GM12878 (cell line): ENCODE data around the gene C11orf16. TPM values are rescaled to one million over a fixed set of nuclear protein-coding genes. Genes with fewer than 3 reads are reported as not detected.

Source experiments
- ATAC-seq: fragments of 200-7000 bp; cut with Tn5 transposase; 3 replicates; pipeline ENCODE4 v1.9.1; 2020; ENCODE audit warnings: mild to moderate bottlenecking, moderate library complexity
- BruUV-seq: library from RNA; stranded (reverse); fragments of 400-500 nt; replicated peaks from 2 replicates; lab custom pipeline; 2021; lab: Mats Ljungman, UMichigan
- CTCF ChIA-PET: fragments of 300-600 bp; sonication (Branson Sonifier 250); formaldehyde crosslinking; extraction: SDS; loops from one replicate; lab custom pipeline; 2021; ENCODE audit warnings: inconsistent platforms; lab: Yijun Ruan, JAX
- POLR2A ChIA-PET: fragments of 350-600 bp; formaldehyde crosslinking; extraction: SDS; loops from one replicate; lab custom pipeline; 2021; ENCODE audit warnings: inconsistent platforms; lab: Charles Lee
- RAD21 ChIA-PET: fragments of 300-600 bp; sonication (Branson Sonifier 250); formaldehyde crosslinking; loops from one replicate; lab custom pipeline; 2023; ENCODE audit warnings: antibody characterized with exemption; ENCODE audit not compliant: unreplicated experiment; lab: Charles Lee
- SMC1A ChIA-PET: fragments of 300-600 bp; sonication (Branson Sonifier 250); formaldehyde crosslinking; loops from one replicate; lab custom pipeline; 2023; ENCODE audit not compliant: unreplicated experiment, uncharacterized antibody; lab: Charles Lee
- DNase-seq: peaks from one replicate; pipeline ENCODE4 v3.0.0-alpha.2; 2011; ENCODE audit warnings: low read depth, low spot score
- FAIRE-seq: peaks from 3 replicates; lab custom pipeline; 2011; peaks lifted over from hg19 to GRCh38; lab: Jason Lieb, UNC
- H2AFZ ChIP-seq: 2 replicates; pipeline ENCODE4 v1.6.0; 2011; ENCODE audit warnings: low read depth, low read length, control low read depth; ENCODE audit not compliant: control insufficient read depth
- H3K27ac ChIP-seq: 2 replicates; pipeline ENCODE4 v1.5.1; 2011; ENCODE audit warnings: control low read depth; ENCODE audit not compliant: control insufficient read depth, insufficient read depth
- H3K27me3 ChIP-seq, 2 experiments: replicated peaks in 1 of 2; 2 replicates each; pipeline versions ENCODE4 v1.6.0 to v1.6.1; 2011; ENCODE audit warnings: low read length in 1 of 2; ENCODE audit not compliant: control insufficient read depth in 2 of 2, insufficient read depth in 2 of 2
- H3K36me3 ChIP-seq, 2 experiments: 2 replicates each; pipeline ENCODE4 v1.5.1; 2011; ENCODE audit warnings: low read length in 1 of 2; ENCODE audit not compliant: control insufficient read depth in 2 of 2, insufficient read depth in 2 of 2
- H3K4me1 ChIP-seq: 2 replicates; pipeline ENCODE4 v1.6.1; 2011; ENCODE audit warnings: mild to moderate bottlenecking, low read length, moderate library complexity, mixed read lengths; ENCODE audit not compliant: control insufficient read depth, insufficient read depth
- H3K4me2 ChIP-seq: 2 replicates; pipeline ENCODE4 v1.6.0; 2011; ENCODE audit warnings: control low read depth; ENCODE audit not compliant: control insufficient read depth, insufficient read depth
- H3K4me3 ChIP-seq: fragments of 200-600 bp; sonication (generic); 2 replicates; pipeline ENCODE4 v1.5.1; 2016
- H3K79me2 ChIP-seq: 2 replicates; pipeline ENCODE4 v1.6.0; 2011; ENCODE audit warnings: low read length; ENCODE audit not compliant: control insufficient read depth, insufficient read depth
- H3K9ac ChIP-seq: 2 replicates; pipeline ENCODE4 v1.8.0; 2011; ENCODE audit warnings: low read length, control low read depth, mixed read lengths; ENCODE audit not compliant: control insufficient read depth, insufficient read depth
- H3K9me3 ChIP-seq: replicated peaks from 3 replicates; pipeline ENCODE4 v1.5.1; 2011; ENCODE audit warnings: mild to moderate bottlenecking, low read length; ENCODE audit not compliant: control insufficient read depth, insufficient read depth
- H4K20me1 ChIP-seq: 2 replicates; pipeline ENCODE4 v1.6.0; 2011; ENCODE audit not compliant: control insufficient read depth, insufficient read depth
- BACH1 ChIP-seq: fragments of 450-650 bp; IDR thresholded peaks from 2 replicates; pipeline ENCODE4 v1.6.1; 2017; ENCODE audit warnings: mild to moderate bottlenecking, borderline replicate concordance
- CREB1 ChIP-seq: IDR thresholded peaks from 2 replicates; pipeline ENCODE4 v1.6.1; 2012; ENCODE audit warnings: low read depth, mild to moderate bottlenecking, inconsistent platforms
- DPF2 ChIP-seq: fragments of 450-650 bp; IDR thresholded peaks from 2 replicates; pipeline ENCODE4 v1.6.1; 2017; ENCODE audit warnings: mild to moderate bottlenecking
- EP300 ChIP-seq, 2 experiments: fragments of 150-350 bp in 1 of 2; IDR thresholded peaks; 2 replicates each; pipeline ENCODE4 v1.6.1; 2011 to 2012; ENCODE audit warnings: low read depth in 2 of 2, low read length in 2 of 2, borderline replicate concordance in 1 of 2, improper control_type of control experiment in 1 of 2, inconsistent platforms in 1 of 2; ENCODE audit not compliant: control insufficient read depth in 1 of 2
- MYB ChIP-seq: fragments of 150-350 bp; IDR thresholded peaks from 2 replicates; pipeline ENCODE4 v1.6.1; 2014; ENCODE audit warnings: mild to moderate bottlenecking, low read depth, low read length, borderline replicate concordance
- RFX5 ChIP-seq: IDR thresholded peaks from 2 replicates; pipeline ENCODE4 v1.6.1; 2011; ENCODE audit warnings: low read depth, low read length, improper control_type of control experiment
- STAT3 ChIP-seq: IDR thresholded peaks from 2 replicates; pipeline ENCODE4 v1.6.1; 2011; ENCODE audit warnings: low read depth, low read length, improper control_type of control experiment
- WGBS: methylation state at CpG from one replicate; pipeline ENCODE4 v1.1.6; 2016; ENCODE audit warnings: low lambda C conversion rate; ENCODE audit not compliant: insufficient replicate concordance, insufficient coverage; ENCODE audit errors: missing lambda C conversion rate; 5-methylcytosine and 5-hydroxymethylcytosine counted together
- in situ Hi-C: fragments of 300-500 bp; cut with MboI; formaldehyde crosslinking; loops from 9 replicates; pipeline ENCODE4 v1.14.3; 2018; ENCODE audit warnings: mixed read lengths
- intact Hi-C: fragments of 100-400 bp; cut with micrococcal nuclease; formaldehyde crosslinking; loops from one replicate; pipeline ENCODE4 v1.14.2; 2022; ENCODE audit not compliant: unreplicated experiment
- polyA plus RNA-seq, 11 experiments: library from polyadenylated mRNA; depleted of rRNA in 4 of 11; unstranded in 6 of 11; stranded (reverse) in 5 of 11; fragments of >200 nt; fragmentation: Nextera tagmentation in 4 of 11; fragmentation: Illumina TruSeq in 1 of 11; extraction: Ambion mirVana in 4 of 11; extraction: Trizol in 1 of 11; gene quantifications; 1 replicate in 1 of 11; 2 replicates in 10 of 11; pipeline versions ENCODE4 v1.2.1 to v1.2.3, GENCODE V29; 2011 to 2016; ENCODE audit warnings: inconsistent platforms in 2 of 11, missing spikeins in 2 of 11, low read depth in 1 of 11
- total RNA-seq, 4 experiments: library from RNA; depleted of rRNA in 3 of 4; stranded (reverse); fragments of >200 nt in 3 of 4; fragmentation: Illumina TruSeq in 1 of 4; extraction: Trizol in 1 of 4; gene quantifications; 2 replicates each; pipeline versions ENCODE4 v1.2.1 to v1.2.3, GENCODE V29; 2013 to 2021
- TF ChIP-seq, protein P1 (sequence below): IDR thresholded peaks from 2 replicates; pipeline ENCODE4 v1.6.1; 2012; ENCODE audit warnings: low read depth, low read length, improper control_type of control experiment

The C11orf16 gene
- total and polyA plus RNA-seq, 10 of the 15 experiments (the other 5 are each of a cell fraction or from before 2014, with no cell fraction given), result 0.05 to 0.39 (median 0.32) TPM; not detected in 7

DNA sequence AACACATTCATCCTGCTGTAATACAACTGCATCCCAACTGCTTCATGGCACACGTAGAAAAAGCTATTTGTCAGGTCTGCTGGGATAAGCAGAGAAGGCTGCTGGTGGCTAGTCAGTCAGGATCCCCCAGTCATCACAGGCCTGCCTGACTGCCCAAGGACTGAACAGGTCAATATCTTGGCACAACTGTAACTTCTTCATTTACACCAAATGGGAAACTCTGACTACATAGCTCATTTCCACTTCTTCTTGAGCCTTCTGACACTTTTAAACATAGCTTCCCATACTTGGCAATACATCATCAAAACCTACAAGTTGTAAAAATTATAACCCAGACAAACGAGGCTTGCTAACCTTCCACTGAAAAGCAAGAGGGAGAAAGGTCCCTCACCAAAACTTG, 28.7 kb upstream of the C11orf16 start:
- ChIA-PET CTCF (interaction anchor here (0.6 to 7.8 kb wide), 13 partner anchors 12 to 801 kb away, joined by 3 to 196 read pairs (median 5); partner anchors contain the start of gene AKIP1), POLR2A (interaction anchor here (0.7 to 1.0 kb wide), 2 partner anchors 53 to 128 kb away, joined by 3 read pairs; no protein-coding TSS in a partner anchor)

More for the DNA sequence above, 28.7 kb upstream of the C11orf16 start:
- no peaks in the 10 kb centered on the region for H3K27me3 ChIP-seq
- H3K4me1 ChIP-seq, result peaks cover 10% of the 10 kb centered on the region
- FAIRE-seq (no peak), DNase-seq (no peak), ATAC-seq (no peak)
- 0 out of 2 replicates have a peak overlapping the region, but pooled peaks have one; percentile 23 for H3K4me2 ChIP-seq
- intact Hi-C loops (loop anchor here (5.0 kb wide), 3 partner anchors 101 to 394 kb away; a partner anchor contains a TSS), in situ Hi-C loops (no loop called here)
- H3K79me2 ChIP-seq, result peaks cover 36% of the 10 kb centered on the region
- no peaks in the 10 kb centered on the region for H3K9me3 ChIP-seq
- no peak overlapping the region for H3K4me3 ChIP-seq
- BruUV-seq, result no TSS peak
- H2AFZ ChIP-seq, result no peak overlapping the region
- H3K9ac ChIP-seq, result no peak overlapping the region
- RAD21 ChIA-PET, result interaction anchor here (1.0 to 3.7 kb wide), 8 partner anchors 39 to 545 kb away, joined by 3 to 97 read pairs (median 6); partner anchors contain the start of gene AKIP1
- no peak for TF ChIP-seq CREB1
- TF ChIP-seq RFX5, result no peak
- no peak for TF ChIP-seq EP300 (IDR thresholded peaks at IDR 0.05; ENCODE audit: borderline replicate concordance in 1 of 2, control insufficient read depth in 1 of 2, low read depth in 2 of 2, low read length in 2 of 2)
- TF ChIP-seq, protein P1, sequence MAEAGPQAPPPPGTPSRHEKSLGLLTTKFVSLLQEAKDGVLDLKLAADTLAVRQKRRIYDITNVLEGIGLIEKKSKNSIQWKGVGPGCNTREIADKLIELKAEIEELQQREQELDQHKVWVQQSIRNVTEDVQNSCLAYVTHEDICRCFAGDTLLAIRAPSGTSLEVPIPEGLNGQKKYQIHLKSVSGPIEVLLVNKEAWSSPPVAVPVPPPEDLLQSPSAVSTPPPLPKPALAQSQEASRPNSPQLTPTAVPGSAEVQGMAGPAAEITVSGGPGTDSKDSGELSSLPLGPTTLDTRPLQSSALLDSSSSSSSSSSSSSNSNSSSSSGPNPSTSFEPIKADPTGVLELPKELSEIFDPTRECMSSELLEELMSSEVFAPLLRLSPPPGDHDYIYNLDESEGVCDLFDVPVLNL, result no peak
- no peak for TF ChIP-seq MYB
- TF ChIP-seq BACH1, result no peak
- TF ChIP-seq STAT3, result no peak
- no peak for TF ChIP-seq DPF2
- H4K20me1 ChIP-seq, result no peaks in the 10 kb centered on the region
- SMC1A ChIA-PET, result interaction anchor here (0.8 to 3.5 kb wide), 11 partner anchors 11 to 634 kb away, joined by 3 to 77 read pairs (median 5); partner anchors contain the start of genes RPL27A and TRIM66
- no peaks in the 10 kb centered on the region for H3K36me3 ChIP-seq
- H3K27ac ChIP-seq, result no peak overlapping the region
- WGBS, result 50% methylated on average over 2 of the region's 2 CpGs
